Embryonic facial prominence (tissue), 1 donor: Measurements from ENCODE around the gene DNAH17.

Source experiments
- DNase-seq: peaks from one replicate; pipeline ENCODE4 v3.0.0-alpha.2; 2016; ENCODE audit errors: extremely low spot score

DNAH17 gene

DNA sequence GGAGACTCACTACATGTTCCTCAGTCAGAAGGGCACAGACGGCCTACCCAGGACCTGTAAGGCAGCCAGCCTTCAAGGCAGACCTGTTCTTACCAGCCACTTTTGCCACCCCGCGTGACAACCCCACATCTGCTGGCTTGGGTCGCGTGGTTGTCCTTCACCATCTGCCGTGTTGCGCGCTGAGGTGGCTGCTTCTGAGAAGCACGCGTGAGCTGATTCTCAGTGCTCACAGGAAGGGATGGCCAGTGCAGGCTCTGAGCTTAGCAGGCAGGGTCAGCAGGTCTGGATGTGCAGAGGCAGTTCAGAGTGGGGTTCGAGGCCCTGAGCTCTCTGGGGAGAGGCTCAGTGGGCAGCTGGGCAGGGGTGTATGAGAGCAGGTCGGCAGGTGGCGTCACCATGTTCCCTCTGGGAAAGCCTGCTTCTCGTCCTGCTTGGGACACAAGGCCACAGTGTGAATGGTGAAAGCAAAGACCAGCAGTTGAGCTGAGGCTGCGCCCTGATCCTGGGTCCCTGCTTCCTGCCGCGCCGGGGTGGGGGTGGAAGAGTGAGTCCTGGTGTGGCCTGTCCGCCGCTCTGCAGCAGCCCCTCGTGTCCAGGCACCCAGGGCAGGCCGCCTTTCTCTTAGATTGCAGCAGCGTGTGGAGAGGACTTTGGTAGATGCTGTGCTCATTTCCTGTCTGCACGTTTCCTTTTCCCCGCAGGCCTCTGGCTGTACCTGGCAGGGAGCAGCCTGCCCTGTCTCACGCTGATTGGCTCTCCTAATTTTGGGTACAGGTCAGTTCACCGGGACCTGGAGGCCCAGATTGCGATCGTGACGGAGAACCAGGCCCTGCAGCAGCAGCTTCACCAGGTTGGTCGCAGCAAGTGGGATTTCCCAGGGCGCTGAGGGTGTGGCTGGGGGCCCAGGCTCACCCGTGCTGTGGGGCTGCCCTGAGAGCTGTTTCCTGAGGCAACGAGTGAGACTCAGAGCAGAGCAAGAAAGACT, 162.7 kb downstream of the DNAH17 start:
- DNase-seq = no peak

DNA sequence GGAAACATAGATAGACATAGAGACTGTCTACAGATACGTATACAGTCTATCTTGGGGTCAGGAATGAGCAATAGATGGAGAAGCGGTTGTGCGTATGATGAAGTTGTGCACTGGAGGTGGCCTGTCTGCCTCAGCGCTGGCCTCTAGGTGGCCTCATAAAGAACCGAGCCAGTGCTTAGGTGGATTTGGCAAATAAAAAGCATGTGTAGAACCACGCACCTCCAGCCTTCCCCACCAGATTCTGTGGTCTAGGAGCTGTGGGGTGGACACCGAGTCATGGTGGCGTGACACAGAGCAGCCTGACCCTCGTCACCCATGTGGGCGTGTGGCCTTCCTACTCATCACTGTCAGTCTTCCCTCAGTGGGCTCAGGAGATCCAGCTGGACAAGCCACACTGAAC, 164.8 kb downstream of the DNAH17 start:
- no peak for DNase-seq

DNA sequence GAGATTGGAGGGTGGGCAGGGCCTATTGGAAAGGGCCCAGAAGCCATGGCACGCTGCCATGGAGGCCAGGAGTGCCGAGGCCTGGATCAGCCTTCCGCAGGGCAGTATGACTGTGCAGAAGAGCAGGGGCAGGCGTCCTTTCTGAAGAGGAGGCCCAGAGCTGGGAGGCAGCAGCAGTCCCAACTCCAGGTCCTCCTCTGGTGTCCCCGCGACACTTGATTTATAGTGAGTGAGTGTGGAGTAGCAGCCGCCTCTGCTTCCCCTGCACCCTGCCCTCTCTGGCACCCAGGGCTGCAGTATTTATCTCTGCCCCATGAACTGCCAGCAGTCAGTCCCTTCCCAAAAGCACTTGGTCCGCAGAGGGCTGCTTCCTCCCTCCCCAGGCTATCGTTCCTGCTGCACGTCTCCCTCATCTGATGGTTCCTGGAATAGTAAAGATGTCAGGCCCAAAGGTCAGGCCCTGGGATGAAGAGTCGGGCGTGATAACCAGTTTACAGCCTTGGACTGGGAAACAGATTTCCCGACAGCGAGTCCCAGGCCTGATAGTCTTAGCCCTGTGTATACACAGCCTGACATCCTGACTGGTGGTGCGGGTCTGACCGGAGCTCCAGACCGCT, 165.8 kb downstream of the DNAH17 start:
- DNase-seq = no peak

DNA sequence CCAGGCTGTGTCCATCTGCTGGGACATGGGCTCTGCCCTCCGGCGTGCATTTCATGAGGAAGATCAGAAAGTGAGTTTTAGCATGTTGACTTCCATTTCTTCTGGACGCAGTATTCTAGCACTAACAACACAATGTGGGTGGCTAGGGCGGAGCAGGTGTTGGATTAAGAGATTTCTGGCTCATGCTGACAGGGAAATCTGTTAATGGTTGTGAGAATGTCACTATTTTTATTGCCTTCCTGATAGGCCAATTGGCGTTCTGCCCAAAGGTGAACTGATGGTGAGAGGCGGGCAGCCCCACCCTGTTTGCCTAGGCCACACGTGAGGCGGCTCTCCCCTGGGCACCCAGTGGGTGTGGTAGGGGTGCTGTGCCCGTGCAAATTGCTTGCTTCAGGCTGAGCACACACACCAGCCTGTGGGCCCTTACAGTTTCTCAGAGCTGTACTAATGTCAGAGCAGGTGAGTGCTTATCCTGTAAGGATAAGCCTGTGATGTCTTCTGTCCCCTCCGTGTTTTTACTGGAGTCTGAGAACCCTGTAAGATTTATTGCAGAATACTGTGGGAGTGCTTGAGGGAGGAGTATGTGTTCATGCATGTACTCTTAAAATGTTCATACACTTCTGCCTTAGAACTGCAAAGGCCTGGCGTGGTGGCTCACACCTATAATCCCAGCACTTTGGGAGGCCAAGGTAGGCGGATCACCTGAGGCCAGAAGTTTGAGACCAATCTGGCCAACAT, 167.8 kb downstream of the DNAH17 start:
- no peak for DNase-seq

DNA sequence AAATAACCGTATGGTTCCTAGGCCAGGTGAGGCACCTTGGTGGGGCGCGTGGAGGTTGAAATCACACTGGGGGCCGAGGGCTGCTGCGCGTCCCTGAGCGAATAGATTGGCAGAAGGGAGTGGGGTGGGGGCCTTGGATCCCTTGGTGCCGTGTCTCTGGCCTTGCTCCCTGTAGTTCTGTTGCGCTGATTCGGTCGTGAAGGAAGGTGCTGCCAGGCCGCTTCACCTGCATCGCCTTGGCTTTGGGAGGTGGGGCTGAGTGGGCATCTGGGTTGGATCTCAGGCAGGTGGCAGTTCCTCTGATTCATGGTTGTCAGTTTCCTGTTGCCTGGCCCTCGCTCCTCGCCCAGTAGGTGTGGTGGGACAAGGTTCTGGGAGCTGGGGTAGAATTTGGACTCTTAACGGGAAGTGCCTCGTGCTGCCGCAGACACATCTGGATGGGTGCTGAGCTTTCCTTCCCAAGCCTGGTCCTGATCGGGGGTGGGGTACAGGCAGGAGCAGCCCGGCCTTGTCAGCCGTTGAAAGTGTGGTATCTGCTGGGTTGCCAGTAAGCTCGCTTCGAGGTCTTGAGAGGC, 168.6 kb downstream of the DNAH17 start:
- no peak for DNase-seq

DNA sequence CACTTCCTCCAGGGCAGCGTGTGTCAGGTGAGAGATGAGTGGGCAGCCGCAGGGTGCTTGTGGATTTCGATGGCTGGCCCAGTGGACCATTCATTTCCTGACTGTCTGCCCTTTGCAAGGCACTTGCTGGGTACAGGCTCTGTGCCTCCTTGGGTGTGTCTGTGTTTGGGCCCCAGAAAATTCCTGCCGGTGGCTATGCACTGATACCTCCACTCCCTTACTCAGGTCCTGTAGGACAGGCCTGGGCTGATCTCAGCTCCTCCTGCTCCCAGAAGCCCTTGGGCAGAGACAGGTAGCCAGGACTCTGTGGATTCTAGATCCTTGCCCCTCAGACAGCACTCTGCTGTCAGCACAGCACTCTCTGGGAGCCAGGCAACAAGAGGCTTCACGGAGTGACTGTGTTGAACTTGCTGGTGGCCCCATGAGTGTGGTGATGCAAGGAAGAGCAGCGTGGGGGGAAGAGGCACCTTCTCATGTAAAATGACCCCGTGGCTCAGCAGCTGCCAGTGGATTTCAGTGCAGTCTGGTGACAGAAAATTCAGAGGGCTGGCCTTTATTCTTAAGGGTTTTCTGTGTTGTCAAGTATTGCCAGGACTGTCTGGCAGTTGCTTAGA, 169.7 kb downstream of the DNAH17 start:
- no peak for DNase-seq

DNA sequence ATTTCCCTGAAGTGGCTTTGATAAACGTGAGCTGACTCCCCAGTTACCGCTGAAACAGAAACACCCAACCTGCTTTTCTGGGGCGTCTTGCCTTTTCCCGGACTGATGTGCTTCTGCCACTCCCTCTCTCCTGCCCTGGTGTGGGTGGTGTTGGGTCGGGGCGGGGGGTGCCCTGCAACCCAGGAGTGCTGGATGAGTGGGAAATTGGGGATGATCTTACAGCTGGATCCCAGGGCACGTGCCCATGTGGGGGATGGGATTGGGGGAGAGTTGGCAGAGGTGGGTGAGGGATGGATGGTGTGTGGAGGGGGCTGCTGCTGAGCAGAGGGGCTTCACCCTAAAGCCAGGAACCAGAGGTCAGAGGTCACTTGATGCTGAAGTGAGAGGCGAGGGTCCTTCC, 170.3 kb downstream of the DNAH17 start:
- DNase-seq = no peak

DNA sequence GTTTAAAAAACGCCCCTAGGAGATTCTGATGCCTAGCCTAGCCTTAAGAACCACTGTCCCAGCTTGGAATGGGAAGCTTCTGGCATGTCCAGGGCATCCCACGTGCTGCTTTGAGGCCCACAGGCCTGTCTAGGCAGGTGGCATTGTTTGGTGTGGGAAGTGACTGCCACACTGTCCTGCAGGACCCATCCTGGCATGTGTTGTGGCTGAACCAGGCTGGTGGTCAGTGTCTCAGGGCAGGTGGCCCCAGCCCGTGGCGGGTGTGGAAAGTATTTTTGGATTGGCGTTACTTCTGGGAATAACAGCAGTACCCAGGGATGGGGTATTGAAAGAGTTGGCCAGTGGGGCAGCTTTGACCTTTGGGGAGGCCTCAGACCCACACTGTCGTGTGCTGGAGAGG, 170.8 kb downstream of the DNAH17 start:
- no peak for DNase-seq

DNA sequence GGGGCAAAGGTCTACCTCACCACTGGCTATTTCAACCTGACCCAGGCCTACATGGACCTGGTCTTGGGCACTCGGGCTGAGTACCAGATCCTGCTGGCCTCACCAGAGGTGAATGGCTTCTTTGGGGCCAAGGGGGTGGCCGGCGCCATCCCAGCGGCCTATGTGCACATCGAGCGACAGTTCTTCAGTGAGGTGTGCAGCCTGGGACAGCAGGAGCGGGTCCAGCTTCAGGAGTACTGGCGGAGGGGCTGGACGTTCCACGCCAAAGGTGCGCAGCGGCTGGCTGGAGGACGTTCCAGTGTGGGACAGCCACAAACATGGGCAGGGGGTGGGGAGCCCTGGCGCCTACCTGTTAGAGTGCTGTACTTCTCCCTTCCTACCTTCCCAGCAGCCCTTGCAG, 173.4 kb downstream of the DNAH17 start:
- no peak for DNase-seq

DNA sequence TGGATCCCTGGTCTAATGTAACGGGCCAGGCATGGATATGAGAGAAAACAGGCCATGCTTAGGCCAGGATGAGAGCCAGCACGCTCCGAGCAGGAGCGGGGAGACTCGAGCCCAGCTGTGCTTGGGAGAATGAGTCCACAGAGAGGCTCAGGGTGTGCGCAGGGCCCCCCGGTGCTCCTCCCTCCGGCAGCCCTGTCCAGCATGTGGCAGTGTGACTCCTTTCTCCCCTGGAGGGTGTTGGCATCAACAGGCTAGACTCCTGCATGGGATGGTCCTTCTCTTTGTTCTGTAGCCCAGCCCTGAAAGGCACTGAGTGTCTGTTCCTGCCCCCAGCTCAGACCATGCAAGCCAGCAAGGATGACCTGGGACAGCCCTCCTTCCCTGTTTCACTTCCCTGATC, 175.3 kb downstream of the DNAH17 start:
- no peak for DNase-seq

DNA sequence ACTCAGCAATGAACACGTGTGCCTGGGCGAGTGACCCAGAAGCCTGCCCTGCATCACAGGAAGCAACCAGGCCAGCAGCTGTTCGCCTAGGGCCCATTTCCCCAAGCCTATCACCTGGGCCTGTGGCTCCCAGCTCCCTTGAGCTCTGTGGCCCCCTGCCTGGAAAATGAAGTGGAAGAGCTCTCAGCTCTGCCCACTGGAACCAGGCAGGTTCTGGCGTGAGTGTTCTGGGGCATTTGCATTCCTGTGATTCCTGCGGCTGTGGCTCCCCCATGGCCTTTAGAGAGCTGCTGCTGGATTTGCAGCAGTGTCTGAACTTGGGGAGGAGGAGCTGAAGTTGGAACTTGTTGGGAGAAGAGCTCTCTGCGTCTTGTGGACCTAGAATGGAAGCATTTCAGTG, 175.9 kb downstream of the DNAH17 start:
- DNase-seq = no peak

DNA sequence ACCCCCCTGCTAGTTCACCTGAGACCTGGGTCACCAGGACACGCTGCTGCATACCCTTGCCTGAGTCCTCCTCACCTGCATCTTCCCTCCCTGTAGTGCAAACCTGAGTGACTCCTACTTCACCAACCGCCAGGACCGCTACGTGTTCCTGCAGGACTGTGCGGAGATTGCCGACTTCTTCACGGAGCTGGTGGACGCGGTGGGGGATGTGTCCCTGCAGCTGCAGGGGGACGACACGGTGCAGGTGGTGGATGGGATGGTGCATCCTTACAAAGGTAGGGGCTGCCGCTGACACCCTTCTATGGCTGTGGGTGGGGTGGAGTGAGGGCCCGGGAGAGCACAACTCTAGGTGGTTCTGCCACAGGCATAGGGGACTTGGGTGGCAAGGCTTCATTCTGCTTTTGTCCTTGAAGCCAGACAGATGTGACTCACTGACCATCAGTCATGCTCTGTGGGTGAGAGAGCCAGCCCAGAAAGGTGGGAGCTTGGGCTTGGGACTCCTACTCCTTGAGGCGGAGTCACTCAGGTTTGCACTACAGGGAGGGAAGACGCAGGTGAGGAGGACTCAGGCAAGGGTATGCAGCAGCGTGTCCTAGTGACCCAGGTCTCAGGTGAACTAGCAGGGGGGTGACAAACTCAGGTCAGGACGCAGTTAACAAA, 176.5 kb downstream of the DNAH17 start:
- no peak for DNase-seq

DNA sequence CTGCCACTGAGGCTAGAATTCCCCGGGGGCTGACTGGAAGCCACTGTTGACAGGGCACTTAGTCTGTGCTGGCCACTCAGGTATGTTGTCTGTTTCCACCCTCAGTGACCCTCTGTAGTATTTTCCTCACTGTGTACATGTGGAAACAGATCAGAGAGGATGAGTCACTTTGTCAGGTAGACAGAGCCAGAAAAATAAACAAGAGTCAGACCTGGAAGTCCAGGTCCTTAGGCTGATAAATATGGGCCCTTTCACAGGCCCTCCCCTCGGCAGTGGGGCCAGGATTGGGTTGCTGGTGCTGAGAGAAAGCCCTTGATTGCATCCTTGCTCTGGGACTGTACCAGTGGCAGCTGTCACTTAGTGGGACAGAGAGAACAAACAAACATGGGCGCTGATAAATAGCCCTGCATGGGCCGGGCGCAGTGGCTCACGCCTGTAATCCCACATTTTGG, 177.5 kb downstream of the DNAH17 start:
- DNase-seq = no peak

DNA sequence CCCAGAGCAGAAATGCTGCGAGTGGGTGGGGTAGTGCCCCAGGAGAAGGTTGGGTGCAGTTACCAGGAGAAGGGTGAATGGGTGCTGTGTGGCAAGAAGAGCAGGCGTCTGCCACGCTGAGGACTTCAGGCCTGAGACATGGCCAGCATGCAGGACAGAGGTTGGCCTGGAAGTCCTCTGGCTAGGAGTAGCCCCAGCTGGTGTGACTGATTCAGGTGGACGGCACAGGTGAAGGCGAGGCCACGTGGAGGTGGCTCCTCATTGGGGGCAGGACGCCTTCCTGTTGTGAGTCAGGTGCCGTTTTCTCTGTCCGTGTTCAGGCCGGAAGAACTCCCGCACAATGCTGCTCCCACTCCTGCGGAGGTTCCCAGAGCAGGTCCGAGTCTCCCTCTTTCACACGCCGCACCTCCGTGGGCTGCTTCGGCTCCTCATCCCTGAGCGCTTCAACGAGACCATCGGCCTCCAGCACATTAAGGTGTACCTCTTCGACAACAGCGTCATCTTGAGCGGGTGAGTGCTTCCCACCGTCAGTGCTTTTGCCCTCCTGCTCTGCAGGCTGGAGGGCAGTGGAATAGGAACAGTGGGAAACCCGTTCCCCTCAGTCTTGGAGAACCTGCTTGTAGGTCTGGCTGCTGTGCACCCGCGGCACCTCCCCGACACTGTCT, 178.0 kb downstream of the DNAH17 start:
- no peak for DNase-seq

DNA sequence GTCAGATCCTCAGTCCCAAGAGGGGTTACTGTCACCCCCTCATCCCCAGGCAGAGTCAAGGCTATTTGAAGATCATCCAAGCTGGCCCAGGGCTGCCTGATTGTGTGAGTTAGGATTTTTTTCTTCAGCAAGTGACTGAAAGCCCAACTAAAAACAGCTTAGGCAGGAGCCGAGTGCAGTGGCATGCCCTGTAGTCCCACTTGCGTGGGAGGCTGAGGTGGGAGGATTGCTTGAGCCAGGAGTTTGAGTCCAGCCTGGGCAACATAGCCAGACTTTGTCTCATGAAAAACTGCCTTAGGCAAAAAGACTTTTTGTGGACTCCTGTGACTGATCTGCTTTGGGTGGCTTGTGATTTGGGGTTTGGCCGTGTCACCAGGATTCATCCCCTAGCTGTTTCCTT, 178.8 kb downstream of the DNAH17 start:
- DNase-seq = no peak

DNA sequence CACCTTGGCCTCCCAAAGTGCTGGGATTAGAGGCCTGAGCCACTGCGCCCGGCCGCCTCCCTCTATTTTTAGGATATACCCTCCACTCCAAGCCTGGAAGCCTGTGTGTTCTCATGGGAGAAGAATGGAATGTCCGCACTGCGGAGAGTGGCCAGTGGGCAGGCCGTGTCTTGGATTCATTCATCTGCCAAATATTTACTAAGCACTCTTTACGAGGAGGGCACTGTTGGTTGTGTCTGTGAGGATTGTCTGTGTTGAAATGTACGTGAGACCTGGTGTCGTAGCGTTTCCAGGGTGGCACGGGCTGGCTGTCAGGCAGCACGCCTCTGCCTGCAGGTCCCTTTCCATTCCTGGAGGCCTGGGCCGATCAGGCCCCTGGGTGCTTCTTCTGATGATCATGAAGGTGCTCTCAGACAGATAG, 179.5 kb downstream of the DNAH17 start:
- no peak for DNase-seq

DNA sequence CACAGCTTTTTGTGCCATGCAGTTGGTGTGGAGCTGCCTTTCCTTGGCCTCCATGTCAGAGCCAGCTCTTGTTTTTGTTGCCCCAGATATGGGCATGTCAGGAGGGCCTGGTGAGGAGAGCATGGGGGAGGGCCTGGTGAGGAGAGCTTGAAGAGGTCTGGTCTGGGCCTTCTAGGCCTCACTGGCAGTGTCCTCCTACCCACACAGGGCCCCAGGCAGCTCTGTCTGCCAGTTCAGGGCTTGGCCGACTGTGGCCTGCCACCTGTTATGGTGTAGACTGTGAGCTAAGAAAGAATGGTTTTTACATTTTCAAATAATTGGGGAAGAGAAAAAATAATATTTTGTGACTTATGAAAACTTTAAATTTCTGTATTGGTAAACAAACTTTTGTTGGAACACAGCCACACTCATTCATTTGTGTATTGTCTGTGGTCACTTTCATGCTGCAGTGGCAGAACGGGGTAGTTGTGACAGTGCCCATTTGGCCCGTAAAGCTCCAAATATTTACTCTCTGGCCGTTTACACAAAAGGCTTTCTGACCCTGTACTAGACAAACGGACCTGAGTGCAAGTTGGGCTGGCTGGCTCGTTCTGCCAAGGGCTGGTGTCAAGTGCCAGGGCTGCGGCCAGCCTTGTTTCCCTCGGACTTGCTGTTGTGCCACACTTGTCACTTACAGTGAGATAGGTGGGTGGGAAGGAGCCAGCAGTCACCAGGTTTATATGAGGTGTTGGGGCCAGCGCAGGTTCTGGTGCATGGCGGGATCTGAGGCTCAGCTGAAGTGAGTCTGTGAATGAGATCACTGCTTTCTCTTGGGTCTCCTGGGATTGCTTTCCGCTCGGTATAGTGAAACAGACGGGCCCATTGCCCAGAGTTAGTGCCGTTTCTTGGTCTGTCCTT, 180.5 kb downstream of the DNAH17 start:
- no peak for DNase-seq

DNA sequence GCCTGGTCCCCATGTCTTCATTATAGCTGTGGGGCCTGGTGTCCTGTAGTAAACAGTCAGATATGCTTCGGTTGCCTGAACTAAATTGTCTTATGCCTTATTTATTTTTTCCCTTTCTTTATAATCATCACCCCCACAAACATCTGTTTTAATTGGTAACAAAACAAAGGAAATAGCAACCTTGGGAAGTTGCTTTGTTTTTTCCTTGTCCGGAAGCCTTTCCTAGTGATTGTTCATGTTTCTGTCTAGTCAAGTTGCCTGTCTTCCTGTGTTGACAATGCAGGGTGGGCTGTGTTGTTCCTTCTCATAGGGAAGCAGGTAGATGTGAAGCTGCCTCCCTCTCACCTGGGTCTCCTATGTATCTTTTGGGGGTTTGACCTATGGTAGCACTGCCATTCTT, 182.0 kb downstream of the DNAH17 start:
- DNase-seq = no peak

DNA sequence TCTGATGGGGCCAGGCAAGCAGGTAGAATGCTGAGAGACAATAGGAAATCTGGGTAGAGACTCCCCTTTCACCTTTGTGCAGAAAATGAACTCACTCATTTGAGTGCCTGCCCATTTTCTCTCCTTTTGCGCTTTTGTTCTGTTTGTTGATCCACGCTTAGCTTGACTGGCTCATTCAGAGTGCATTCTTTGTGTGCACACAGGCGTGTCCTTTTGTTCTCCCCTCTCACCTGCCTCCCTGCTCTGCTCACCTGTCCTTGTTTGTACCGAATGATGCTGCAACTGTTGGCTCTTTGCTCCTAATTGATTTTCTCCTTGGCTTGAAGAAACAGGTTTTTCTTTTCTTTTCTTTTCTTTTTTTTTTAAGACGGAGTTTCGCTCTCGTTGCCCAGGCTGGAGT, 183.0 kb downstream of the DNAH17 start:
- DNase-seq = no peak

DNA sequence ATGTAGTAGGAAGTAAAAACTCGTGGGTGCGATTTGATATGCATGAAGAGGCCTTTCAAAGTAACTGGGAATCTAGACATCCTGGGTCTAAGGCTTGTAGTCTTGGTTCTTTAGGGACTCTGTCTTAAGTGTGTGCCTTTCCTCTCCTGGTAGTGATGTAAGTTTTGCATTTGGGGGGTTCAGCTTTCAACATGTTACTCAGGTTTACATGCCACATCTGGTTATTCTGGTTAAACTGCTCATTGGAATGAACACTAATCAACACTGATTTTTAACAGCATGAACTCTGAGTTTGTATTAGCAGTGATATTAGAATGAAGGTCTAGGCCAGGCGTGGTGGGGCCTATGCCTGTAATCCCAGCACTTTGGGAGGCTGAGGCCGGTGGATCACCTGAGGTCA, 183.6 kb downstream of the DNAH17 start:
- no peak for DNase-seq
